Duodenal mucosa (tissue), 2 donors: ENCODE results near the gene CASP3.
"Not testable (repeated sequence)": the region's sequence is repeated elsewhere in the genome, so short reads cannot be mapped to it uniquely, and the experiment has no call there.

ENCODE experiments used
- H3K27ac ChIP-seq: one replicate; pipeline ENCODE4 v1.7.0; 2013; ENCODE audit warnings: low read depth, low read length
- H3K27me3 ChIP-seq, 2 donors: one replicate each; pipeline ENCODE4 v1.7.0; 2013; ENCODE audit warnings: low read length in 2 of 2, control low read depth in 1 of 2; ENCODE audit not compliant: insufficient read depth in 2 of 2, control insufficient read depth in 1 of 2
- H3K36me3 ChIP-seq, 2 donors: one replicate each; pipeline ENCODE4 v1.7.0; 2013; ENCODE audit warnings: low read length in 2 of 2, control low read depth in 1 of 2; ENCODE audit not compliant: insufficient read depth in 2 of 2, control insufficient read depth in 1 of 2
- H3K4me1 ChIP-seq, 2 donors: one replicate each; pipeline ENCODE4 v1.7.0; 2013; ENCODE audit warnings: low read length in 2 of 2, control low read depth in 1 of 2; ENCODE audit not compliant: insufficient read depth in 2 of 2, control insufficient read depth in 1 of 2
- H3K4me3 ChIP-seq, 2 donors: one replicate each; pipeline ENCODE4 v1.7.0; 2013; ENCODE audit warnings: low read length in 2 of 2, low read depth in 1 of 2
- H3K9ac ChIP-seq, 2 donors: one replicate each; pipeline ENCODE4 v1.7.0; 2013; ENCODE audit warnings: low read length in 2 of 2, low read depth in 1 of 2
- H3K9me3 ChIP-seq, 2 donors: one replicate each; pipeline ENCODE4 v1.7.0; 2013; ENCODE audit warnings: low read length in 2 of 2, control low read depth in 1 of 2; ENCODE audit not compliant: control insufficient read depth in 1 of 2

Gene CASP3

GRCh38 chr4:184617600-184618196 lies 31.5 kb downstream of the CASP3 start:
- H3K27ac ChIP-seq, result no peak overlapping the region

GRCh38 chr4:184616633-184617551 lies 32.4 kb downstream of the CASP3 start:
- Histone ChIP-seq H3K4me3 (no peak overlapping the region), H3K9ac (no peak overlapping the region), H3K27ac (no peak overlapping the region), H3K9me3 (peaks cover 7 to 9% of the 10 kb centered on the region in 2 donors), H3K4me1 (peaks cover 4 to 6% of the 10 kb centered on the region in 2 donors), H3K27me3 (no peaks in the 10 kb centered on the region), H3K36me3 (no peaks in the 10 kb centered on the region)

More at GRCh38 chr4:184617600-184618196, 31.5 kb downstream of the CASP3 start:
- Histone ChIP-seq H3K4me3 (no peak overlapping the region), H3K9ac (no peak overlapping the region), H3K9me3 (peaks cover 7 to 9% of the 10 kb centered on the region in 2 donors), H3K4me1 (peaks cover 4% of the 10 kb centered on the region in 2 donors), H3K27me3 (no peaks in the 10 kb centered on the region), H3K36me3 (no peaks in the 10 kb centered on the region)

DNA sequence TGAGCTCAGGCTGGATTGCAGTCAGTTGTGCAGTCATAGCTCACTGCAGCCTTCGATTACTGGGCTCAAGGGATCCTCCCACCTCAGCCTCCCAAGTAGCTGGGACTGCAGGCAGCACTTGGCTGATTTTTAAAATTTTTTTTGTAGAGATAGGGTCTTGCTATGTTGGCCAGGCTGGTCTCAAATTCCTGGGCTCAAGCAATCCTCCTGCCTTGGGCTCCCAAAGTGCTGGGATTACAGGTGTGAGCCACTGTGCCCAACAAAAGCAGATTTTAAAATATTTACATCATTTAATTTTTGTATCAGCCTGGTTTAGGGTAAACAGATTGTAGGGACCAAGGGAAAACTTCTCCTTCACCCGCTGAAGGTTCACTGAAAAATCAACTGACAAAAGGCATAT lies 33.1 kb downstream of the CASP3 start:
- H3K9me3 ChIP-seq, H3K27me3 ChIP-seq, H3K36me3 ChIP-seq, H3K27ac ChIP-seq, H3K4me3 ChIP-seq, H3K9ac ChIP-seq: not testable (repeated sequence)
- H3K4me1 ChIP-seq, result peaks cover 4 to 12% of the 10 kb centered on the region in 2 donors

GRCh38 chr4:184614509-184614908 lies 34.7 kb downstream of the CASP3 start:
- H3K27me3 ChIP-seq, result no peaks in the 10 kb centered on the region
- H3K4me3 ChIP-seq, result no peak overlapping the region
- H3K27ac ChIP-seq, result no peak overlapping the region
- H3K36me3 ChIP-seq, result no peaks in the 10 kb centered on the region
- H3K9me3 ChIP-seq, result peaks cover 7 to 9% of the 10 kb centered on the region in 2 donors
- H3K4me1 ChIP-seq, result peaks cover 4 to 12% of the 10 kb centered on the region in 2 donors
- H3K9ac ChIP-seq, result no peak overlapping the region

- Histone ChIP-seq H3K27me3 (no peaks in the 10 kb centered on the region), H3K36me3 (no peaks in the 10 kb centered on the region), H3K4me3 (no peak overlapping the region), H3K9ac (no peak overlapping the region), H3K9me3 (peaks cover 7 to 9% of the 10 kb centered on the region in 2 donors), H3K4me1 (peaks cover 4 to 12% of the 10 kb centered on the region in 2 donors), H3K27ac (no peak overlapping the region)
Measured at GRCh38 chr4:184613405-184613804, 35.8 kb downstream of the CASP3 start.

DNA sequence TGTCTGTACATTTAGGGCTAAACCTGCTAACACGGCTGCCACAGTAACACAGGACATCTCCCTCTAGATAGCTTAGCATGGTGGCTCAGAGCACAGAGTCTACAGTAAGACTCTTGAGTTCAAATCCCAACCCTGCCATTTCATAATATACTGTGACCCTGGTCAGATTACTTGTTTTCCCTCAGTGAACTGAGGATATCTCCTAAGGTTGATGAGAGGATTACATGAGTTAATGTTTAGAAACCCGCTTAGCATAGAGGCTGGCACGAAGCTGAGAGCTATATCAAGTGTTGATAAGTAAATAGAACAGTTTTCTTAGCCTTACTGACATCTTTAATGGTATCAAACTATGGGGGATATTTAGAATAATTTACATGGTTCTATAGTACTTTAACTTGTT lies 37.2 kb downstream of the CASP3 start:
- Histone ChIP-seq H3K36me3 (no peaks in the 10 kb centered on the region), H3K9me3 (peaks cover 2 to 9% of the 10 kb centered on the region in 2 donors), H3K27ac (no peak overlapping the region)

DNA sequence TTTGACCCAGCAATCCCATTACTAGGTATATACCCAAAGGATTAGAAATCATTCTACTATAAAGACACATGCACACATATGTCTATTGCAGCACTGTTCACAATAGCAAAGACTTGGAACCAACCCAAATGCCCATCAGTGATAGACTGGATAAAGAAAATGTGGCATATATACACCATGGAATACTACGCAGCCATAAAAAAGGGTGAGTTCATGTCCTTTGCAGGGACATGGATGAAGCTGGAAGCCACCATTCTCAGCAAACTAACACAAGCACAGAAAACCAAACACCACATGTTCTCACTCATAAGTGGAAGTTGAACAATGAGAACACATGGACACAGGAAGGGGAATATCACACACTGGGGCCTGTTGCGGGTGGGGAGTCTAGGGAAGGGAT lies 41.8 kb downstream of the CASP3 start:
- not testable (repeated sequence) for H3K9me3 ChIP-seq, H3K9ac ChIP-seq, H3K36me3 ChIP-seq, H3K27me3 ChIP-seq, H3K27ac ChIP-seq, H3K4me3 ChIP-seq, H3K4me1 ChIP-seq

More for the DNA sequence above, 37.2 kb downstream of the CASP3 start:
- H3K4me1 ChIP-seq, result peaks cover 0 to 8% of the 10 kb centered on the region in 2 donors
- no peak overlapping the region for H3K4me3 ChIP-seq
- H3K27me3 ChIP-seq, result no peaks in the 10 kb centered on the region
- H3K9ac ChIP-seq, result no peak overlapping the region

GRCh38 chr4:184602857-184603256 lies 46.4 kb downstream of the CASP3 start:
- H3K27ac ChIP-seq, H3K4me1 ChIP-seq, H3K4me3 ChIP-seq, H3K36me3 ChIP-seq, H3K27me3 ChIP-seq, H3K9me3 ChIP-seq, H3K9ac ChIP-seq: not testable (repeated sequence)

- H3K9ac ChIP-seq, H3K27ac ChIP-seq, H3K27me3 ChIP-seq, H3K9me3 ChIP-seq, H3K36me3 ChIP-seq, H3K4me3 ChIP-seq: not testable (repeated sequence)
- H3K4me1 ChIP-seq, result peaks cover 0 to 21% of the 10 kb centered on the region in 2 donors
Measured at GRCh38 chr4:184600982-184601381, 48.3 kb downstream of the CASP3 start.

DNA sequence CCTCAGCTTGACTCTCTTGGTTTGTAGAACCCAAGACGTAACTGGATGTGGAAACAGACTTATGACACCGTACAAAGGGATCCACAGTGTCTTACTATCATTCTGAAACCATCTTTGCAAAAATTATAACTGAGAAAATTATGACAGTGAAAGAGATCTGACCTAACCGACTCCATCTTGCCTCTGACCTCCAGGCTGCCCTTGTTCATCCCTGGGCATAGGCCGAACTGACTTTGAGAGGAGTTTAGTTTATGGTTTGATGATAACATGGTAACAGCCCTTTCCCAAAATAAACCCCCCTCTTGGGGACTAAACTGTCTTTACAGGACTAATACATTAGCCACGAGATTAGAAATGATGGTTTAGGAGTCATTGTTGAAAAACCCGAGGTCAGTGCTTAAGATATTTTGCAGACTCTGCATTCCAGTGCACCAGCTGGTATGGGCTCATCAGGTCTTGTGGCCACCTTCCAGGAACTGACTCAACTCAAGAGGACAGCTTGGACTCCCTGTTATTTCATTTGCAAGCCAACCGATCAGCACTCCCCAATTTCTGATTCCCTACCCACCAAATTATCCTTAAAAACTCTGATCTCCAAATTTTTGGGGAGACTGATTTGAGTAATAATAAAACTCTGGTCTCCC lies 49.6 kb downstream of the CASP3 start:
- Histone ChIP-seq H3K9ac (no peak overlapping the region), H3K4me1 (peaks cover 0 to 22% of the 10 kb centered on the region in 2 donors), H3K27ac (no peak overlapping the region), H3K27me3 (no peaks in the 10 kb centered on the region), H3K4me3 (no peak overlapping the region), H3K9me3 (no peaks in the 10 kb centered on the region), H3K36me3 (no peaks in the 10 kb centered on the region)
